GM19438 (cell line): Measurements from ENCODE around the gene LDLRAD4.
"Not testable (repeated sequence)": the region's sequence is repeated elsewhere in the genome, so short reads cannot be mapped to it uniquely, and the experiment has no call there.

Experiments used
- ATAC-seq: cut with Tn5 transposase; IDR thresholded peaks from one replicate; pipeline ENCODE4 v1.9.1; 2021; ENCODE audit warnings: low read depth; ENCODE audit not compliant: unreplicated experiment

The LDLRAD4 gene

DNA sequence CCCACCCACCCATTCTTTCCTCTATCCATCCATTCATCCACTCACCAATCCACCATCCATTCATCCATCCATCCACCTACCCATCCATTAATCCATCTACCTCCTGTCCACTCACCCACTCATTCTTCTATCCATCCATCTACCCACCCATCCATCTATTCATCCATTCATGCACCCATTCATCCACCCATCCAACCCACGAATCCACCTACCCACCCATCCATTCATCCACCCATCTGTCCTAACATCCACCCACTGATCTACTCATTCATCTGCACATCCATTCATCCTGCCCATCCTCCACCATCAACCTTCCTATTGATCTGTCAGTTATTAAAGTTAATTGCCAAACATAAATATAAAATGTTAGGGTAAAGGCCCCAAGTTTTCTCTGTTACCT lies 25.6 kb downstream of the LDLRAD4 start:
- ATAC-seq = no peak

DNA sequence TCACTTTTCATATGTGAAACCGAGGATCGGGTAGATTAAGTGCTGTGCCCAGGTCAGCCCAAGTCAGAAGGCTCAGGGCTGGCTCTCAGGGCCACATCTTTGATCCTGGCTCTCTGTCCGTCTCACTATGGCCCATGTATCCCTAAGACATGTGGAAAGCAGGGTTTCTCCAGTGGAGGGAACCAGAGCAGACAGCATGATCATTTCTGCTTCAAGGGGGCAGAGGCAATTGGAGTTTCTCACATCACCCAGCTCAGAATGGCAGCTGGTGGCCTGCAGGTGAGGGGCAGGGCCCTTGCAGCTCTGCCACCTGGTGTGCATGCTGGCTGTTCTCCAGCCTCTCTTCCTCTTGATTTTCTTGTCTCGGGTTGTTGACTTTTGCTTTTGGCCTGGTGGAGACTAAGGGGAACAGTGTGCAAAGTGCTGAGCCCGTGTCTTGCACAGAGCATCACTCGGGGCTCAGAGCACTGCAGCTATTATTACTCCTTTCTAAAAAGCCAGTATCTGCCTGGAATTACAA lies 27.0 kb downstream of the LDLRAD4 start:
- ATAC-seq = no peak

DNA sequence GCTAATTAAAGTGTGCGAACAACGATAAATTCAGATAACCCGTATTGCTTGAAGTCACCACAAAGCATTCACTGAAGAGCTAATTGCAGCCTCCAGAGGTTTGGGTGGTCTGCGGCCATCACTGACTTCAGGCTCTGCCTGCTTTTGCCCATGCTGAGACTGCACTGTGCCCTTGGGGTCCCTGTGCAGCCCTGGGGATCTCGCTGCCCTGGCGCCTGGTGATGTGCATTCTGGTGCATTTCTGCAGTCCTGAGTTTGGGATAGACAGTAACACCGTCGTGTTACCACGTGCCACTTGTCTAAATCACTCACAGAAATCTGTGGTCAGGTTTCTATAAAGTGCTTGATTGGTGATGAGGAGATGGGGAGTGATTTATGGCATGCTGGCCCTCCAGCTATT lies 27.6 kb downstream of the LDLRAD4 start:
- no peak for ATAC-seq

GRCh38 chr18:13246591-13246990 lies 28.0 kb downstream of the LDLRAD4 start:
- ATAC-seq = no peak

GRCh38 chr18:13247506-13247905 lies 28.9 kb downstream of the LDLRAD4 start:
- no peak for ATAC-seq

GRCh38 chr18:13252686-13253410 lies 34.3 kb downstream of the LDLRAD4 start:
- no peak for ATAC-seq

DNA sequence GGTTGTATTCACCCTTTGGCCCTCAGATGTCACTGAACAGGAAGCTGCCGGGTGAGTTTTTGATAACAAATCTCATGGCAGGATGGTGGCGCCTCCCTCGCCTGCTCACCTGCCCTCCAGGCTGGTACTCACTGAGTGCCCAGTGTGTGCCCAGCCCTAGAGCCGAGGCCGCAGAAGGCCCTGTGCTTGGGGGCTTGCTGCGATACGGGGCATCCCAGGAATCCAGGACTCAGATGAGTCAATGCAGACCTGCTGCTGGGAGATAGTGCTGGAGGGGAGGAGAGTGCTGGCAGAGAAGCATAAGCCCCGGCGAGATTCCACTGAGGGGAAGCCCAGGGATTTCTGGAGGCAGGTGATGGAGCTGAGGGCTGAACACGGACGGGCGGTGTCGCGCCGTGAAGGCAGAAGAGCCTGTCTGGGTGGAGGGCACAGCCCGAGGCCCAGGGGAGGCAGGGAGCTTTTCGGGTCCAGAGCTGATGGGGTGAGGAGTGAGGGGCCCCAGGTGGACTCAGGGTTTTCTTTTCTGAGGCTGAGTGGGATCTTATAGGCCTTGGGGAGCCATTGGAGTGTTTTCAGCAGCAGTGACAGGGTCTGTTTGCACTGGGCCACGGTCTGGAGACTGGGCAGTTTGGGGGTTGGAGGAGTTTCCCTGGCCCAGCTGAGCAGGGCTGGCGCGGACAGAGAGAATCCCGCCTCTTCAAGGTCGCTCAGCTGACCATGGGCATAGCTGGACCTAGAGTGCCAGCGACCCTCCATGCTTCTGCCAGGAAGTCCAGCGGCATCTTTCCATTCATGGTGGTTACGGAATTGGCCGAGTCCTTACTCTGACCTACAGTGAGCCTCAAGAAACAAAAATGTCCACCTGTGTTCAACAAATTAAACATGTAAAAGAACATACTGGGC lies 35.5 kb downstream of the LDLRAD4 start:
- no peak for ATAC-seq

DNA sequence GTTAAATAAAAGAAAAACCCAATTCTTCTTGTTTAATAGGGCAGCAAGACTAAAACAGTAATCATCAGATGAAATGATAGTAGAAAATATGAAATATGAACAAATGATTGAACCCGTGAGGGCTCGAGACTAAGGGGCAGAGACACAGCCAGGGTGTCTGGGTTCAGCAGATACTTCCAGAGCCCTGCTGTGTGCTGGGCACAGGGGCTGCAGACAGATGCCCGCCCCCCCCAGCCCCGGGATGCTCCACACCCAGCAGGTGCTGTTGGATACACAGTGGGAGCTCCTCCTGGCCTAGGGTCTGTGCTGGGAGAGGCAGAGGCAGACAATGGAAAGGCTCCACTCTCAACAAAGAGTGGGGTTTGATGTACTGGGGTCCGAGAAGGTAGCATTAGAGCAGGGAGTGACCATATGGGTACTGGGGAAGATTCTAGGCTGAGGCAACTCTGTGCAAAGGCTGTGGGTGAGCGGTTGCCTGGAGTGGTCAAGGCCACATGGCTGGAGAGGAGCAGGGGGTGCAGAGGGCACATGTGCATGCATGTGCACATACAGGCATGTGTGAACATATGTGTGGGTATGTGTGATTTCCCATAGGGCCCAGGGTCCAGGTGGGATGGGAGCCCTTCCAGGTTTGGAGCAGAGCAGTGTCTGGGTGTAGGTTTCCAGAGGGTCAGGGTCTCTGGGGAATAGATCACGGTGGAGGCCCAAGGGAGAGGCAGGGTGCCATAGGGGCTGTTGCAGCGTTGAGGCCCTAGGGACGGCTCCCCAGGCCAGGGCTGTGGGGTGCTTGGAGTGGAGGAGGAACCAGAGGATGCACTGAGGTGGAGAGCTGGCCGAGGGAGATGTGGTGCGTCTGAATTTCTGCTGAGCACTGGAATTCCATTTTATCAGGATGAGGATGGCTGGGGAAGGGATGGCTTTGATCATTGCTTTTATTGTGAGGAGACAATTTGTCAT lies 36.7 kb downstream of the LDLRAD4 start:
- ATAC-seq = no peak

DNA sequence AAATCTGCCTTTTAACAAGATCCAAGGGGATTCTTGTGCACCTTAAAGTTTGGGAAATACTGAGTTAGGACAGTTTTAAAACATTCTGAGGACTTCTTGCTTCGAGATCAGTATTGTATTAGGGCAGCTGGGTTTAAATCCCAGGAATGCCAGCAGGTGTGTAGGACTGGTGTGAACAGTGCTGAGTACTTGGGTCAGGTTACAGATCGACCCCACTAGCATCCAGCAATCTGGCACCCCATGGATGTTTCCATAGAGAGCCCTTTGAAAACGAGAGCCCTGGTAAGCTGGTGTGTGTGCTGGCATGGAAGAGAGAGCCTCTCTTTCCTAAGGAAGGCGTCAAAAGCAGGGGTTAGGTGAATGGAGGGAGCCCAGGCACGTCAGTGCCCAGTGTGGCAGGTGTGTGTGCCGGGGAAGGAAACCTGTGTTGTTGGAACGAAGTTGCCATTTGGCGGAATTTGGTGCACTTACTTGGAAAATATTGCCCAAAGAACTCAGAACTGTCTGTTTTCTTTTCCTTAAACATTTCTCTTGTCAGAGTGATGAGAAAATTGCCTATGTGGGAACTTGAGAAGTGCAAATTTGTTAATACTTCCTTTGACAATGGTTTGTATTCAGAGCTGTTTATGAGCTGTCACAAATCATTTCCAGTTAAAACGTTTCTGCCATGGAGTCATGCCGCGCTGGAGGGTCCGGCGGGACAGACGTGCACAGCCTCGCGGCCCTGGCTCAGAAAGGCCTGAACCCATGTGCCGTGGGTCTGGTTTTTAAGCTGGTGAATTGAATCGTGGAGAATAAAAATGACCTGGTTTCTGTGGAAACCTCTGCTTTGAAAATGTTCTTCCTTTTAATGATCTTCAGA lies 38.1 kb downstream of the LDLRAD4 start:
- ATAC-seq = no peak

GRCh38 chr18:13257361-13257980 lies 38.9 kb downstream of the LDLRAD4 start:
- ATAC-seq = no peak

- no peak for ATAC-seq
These were observed 40.4 kb downstream of the LDLRAD4 start for GRCh38 chr18:13258921-13259320.

DNA sequence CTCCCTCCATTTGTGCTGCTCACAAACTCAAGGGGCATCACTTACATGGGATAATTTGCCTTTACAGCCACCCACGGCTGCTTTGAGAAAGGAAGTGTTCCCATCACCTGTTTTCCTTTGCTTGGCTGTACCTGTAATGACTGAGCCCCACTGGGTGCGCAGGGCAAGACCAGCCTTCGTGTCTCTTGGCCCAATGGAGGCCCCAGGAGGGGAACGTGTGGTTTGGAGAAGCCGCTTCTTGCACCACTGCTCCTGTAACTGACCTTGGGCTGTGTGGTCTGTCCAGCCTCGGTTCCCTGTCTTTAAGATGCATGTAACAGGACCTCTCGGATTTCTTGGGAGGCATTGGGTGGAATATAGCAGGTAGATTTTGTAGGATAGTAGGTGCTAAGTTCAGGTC lies 41.1 kb downstream of the LDLRAD4 start:
- no peak for ATAC-seq

DNA sequence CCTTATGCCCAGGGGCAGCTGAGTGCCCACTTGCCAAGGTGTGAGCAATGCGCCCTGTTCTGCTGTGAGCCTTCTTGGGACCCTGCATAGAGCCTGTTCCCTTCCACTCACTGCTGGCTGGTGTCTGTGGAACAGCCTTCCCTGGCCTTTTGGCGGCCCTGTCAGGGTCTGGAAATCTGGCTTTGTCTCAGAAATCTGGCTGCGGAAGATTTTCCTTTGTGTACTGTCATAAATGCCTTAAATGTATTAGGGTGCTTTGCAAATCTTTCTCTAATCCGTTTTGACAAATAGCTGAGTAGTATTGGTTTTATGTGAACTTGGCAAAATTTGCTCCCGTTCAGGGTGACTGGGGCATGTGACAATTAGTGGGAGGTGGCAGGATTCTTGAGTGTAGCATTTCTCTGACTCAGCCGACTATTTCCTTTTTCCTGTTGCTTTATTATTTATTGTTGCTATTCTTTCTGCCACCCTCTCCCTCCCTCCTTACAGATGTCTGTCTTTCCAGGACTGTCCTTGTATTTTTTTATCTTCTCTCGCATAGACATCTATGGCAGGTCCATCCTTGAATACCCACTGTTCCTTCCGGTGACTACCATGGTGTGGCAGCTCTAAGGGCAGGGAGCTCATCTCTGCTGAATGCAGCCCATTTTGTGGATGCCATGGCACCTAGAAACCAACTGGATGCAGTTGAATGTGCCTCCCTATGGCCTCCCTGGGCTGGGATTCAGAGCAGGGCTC lies 41.8 kb downstream of the LDLRAD4 start:
- no peak for ATAC-seq

- ATAC-seq = no peak
These were observed 42.5 kb downstream of the LDLRAD4 start for GRCh38 chr18:13260935-13261640.

DNA sequence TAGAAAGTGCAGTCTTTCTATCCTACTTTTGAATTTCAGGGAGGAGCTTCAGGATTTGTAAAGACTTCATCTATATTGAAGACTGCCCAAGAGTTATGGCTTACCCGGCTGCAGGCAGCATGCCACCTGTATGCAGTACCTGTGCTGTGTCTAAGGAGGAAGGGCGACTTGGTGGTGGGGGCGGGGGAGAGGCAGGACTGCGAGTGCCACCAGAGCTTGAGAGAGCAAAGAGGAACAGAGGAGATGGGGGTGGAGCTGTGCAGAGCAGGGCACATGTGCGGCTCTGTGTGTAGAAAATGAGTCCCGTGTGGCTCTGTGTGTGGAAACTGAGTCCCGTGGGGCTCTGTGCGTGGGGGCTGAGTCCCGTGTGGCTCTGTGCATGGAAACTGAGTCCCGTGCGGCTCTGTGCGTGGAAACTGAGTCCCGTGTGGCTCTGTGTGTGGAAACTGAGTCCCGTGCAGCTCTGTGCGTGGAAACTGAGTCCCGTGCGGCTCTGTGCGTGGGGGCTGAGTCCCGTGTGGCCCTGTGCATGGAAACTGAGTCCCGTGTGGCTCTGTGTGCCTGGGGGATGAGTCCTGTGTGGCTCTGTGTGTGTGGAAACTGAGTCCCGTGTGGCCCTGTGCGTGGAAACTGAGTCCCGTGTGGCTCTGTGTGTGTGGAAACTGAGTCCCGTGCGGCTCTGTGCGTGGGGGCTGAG lies 43.2 kb downstream of the LDLRAD4 start:
- no peak for ATAC-seq

DNA sequence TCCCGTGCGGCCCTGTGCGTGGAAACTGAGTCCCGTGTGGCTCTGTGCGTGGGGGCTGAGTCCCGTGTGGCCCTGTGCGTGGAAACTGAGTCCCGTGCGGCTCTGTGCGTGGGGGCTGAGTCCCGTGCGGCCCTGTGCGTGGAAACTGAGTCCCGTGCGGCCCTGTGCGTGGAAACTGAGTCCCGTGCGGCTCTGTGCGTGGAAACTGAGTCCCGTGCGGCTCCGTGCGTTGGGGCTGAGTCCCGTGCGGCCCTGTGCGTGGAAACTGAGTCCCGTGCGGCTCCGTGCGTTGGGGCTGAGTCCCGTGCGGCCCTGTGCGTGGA lies 43.8 kb downstream of the LDLRAD4 start:
- not testable (repeated sequence) for ATAC-seq
